GM23338 (cell line): ENCODE data around the gene PCSK6. TPM values are rescaled to one million over a fixed set of nuclear protein-coding genes. Genes with fewer than 3 reads are reported as not detected.

ENCODE experiments used
- ATAC-seq: fragments of 200-7000 bp; cut with Tn5 transposase; 3 replicates; pipeline ENCODE4 v1.9.1; 2020
- DNase-seq: peaks from one replicate; pipeline ENCODE4 v3.0.0-alpha.2; 2015; ENCODE audit warnings: low spot score
- H2AFZ ChIP-seq: fragments of 200-600 bp; sonication (generic); 2 replicates; pipeline ENCODE4 v1.8.0; 2016; ENCODE audit warnings: antibody characterized with exemption, mild to moderate bottlenecking, moderate library complexity
- H3F3A ChIP-seq: fragments of 200-600 bp; sonication (generic); replicated peaks from 2 replicates; pipeline ENCODE4 v1.8.0; 2017; ENCODE audit warnings: antibody characterized with exemption, mixed run types, low read depth
- H3K27ac ChIP-seq: fragments of 200-600 bp; sonication (generic); 2 replicates; pipeline ENCODE4 v1.6.1; 2016; ENCODE audit warnings: low read depth
- H3K27me3 ChIP-seq: fragments of 200-600 bp; sonication (generic); 2 replicates; pipeline ENCODE4 v1.8.0; 2016; ENCODE audit warnings: mild to moderate bottlenecking, mixed run types, moderate library complexity; ENCODE audit not compliant: insufficient read depth
- H3K36me3 ChIP-seq: fragments of 200-600 bp; sonication (generic); 2 replicates; pipeline ENCODE4 v1.8.0; 2016; ENCODE audit warnings: mild to moderate bottlenecking; ENCODE audit not compliant: insufficient read depth
- H3K4me1 ChIP-seq: fragments of 200-600 bp; sonication (generic); 2 replicates; pipeline ENCODE4 v1.8.0; 2016; ENCODE audit warnings: mild to moderate bottlenecking, moderate library complexity; ENCODE audit not compliant: insufficient read depth
- H3K4me2 ChIP-seq: fragments of 200-600 bp; sonication (generic); 2 replicates; pipeline ENCODE4 v1.7.1; 2017; ENCODE audit warnings: mixed run types
- H3K4me3 ChIP-seq: fragments of 200-600 bp; sonication (generic); 2 replicates; pipeline ENCODE4 v1.6.1; 2016; ENCODE audit warnings: mixed run types
- H3K79me2 ChIP-seq: fragments of 200-600 bp; sonication (generic); replicated peaks from 2 replicates; pipeline ENCODE4 v1.8.0; 2017; ENCODE audit warnings: mild to moderate bottlenecking; ENCODE audit not compliant: insufficient read depth
- H3K9me2 ChIP-seq: fragments of 200-600 bp; sonication (generic); 2 replicates; pipeline ENCODE4 v1.8.0; 2017; ENCODE audit not compliant: insufficient read depth
- H4K20me1 ChIP-seq: fragments of 200-600 bp; sonication (generic); replicated peaks from 2 replicates; pipeline ENCODE4 v1.8.0; 2017; ENCODE audit warnings: mild to moderate bottlenecking; ENCODE audit not compliant: insufficient read depth
- H3K27ac Mint-ChIP-seq: 2 replicates; pipeline ENCODE4 v1.8.0; 2020; ENCODE audit warnings: inconsistent platforms, mild to moderate bottlenecking, moderate library complexity, mixed read lengths
- H3K27me3 Mint-ChIP-seq: 3 replicates; pipeline ENCODE4 v1.8.0; 2022; ENCODE audit warnings: low read depth, mild to moderate bottlenecking, moderate library complexity, mixed read lengths, inconsistent platforms; ENCODE audit not compliant: insufficient read depth, poor library complexity
- H3K36me3 Mint-ChIP-seq: 3 replicates; pipeline ENCODE4 v1.8.0; 2021; ENCODE audit warnings: low read depth, mild to moderate bottlenecking, inconsistent platforms, moderate library complexity, mixed read lengths
- H3K4me1 Mint-ChIP-seq: 3 replicates; pipeline ENCODE4 v1.8.0; 2020; ENCODE audit warnings: mild to moderate bottlenecking, inconsistent platforms, mixed read lengths
- H3K4me3 Mint-ChIP-seq: 3 replicates; pipeline ENCODE4 v1.8.0; 2021; ENCODE audit warnings: moderate library complexity, mild to moderate bottlenecking, inconsistent platforms, mixed read lengths
- H3K9me3 Mint-ChIP-seq: 3 replicates; pipeline ENCODE4 v1.8.0; 2020; ENCODE audit warnings: moderate library complexity, mild to moderate bottlenecking, inconsistent platforms, mixed read lengths
- CREB1 ChIP-seq: fragments of 250-450 bp; sonication (Bioruptor Pico); IDR thresholded peaks from 2 replicates; pipeline ENCODE4 v1.5.0; 2020; ENCODE audit warnings: low read depth, mild to moderate bottlenecking, moderate library complexity
- EZH2 ChIP-seq: fragments of 200-600 bp; sonication (generic); IDR thresholded peaks from one replicate; pipeline ENCODE4 v1.8.0; 2017; ENCODE audit warnings: antibody characterized with exemption, mild to moderate bottlenecking, low read depth; ENCODE audit not compliant: unreplicated experiment
- EZH2phosphoT487 ChIP-seq: fragments of 200-600 bp; sonication (generic); IDR thresholded peaks from one replicate; pipeline ENCODE4 v1.8.1; 2018; ENCODE audit warnings: antibody characterized with exemption; ENCODE audit not compliant: unreplicated experiment
- JUNB ChIP-seq: IDR thresholded peaks from one replicate; pipeline ENCODE4 v1.6.1; 2016; ENCODE audit warnings: antibody characterized with exemption; ENCODE audit not compliant: unreplicated experiment
- NANOG ChIP-seq: IDR thresholded peaks from 2 replicates; pipeline ENCODE4 v1.6.1; 2016; ENCODE audit warnings: antibody characterized with exemption, borderline replicate concordance
- POLR2AphosphoS5 ChIP-seq: IDR thresholded peaks from 2 replicates; pipeline ENCODE4 v1.6.1; 2016; ENCODE audit warnings: antibody characterized with exemption, low read depth
- STAT1 ChIP-seq: IDR thresholded peaks from one replicate; pipeline ENCODE4 v1.6.1; 2016; ENCODE audit warnings: antibody characterized with exemption; ENCODE audit not compliant: unreplicated experiment
- ZNF114 ChIP-seq: fragments of 250-450 bp; sonication (Bioruptor Pico); IDR thresholded peaks from 2 replicates; pipeline ENCODE4 v1.5.0; 2020; ENCODE audit warnings: mild to moderate bottlenecking, moderate library complexity
- ZNF331 ChIP-seq: fragments of 250-450 bp; sonication (Bioruptor Pico); IDR thresholded peaks from 2 replicates; pipeline ENCODE4 v1.5.0; 2020; ENCODE audit warnings: low read depth, mild to moderate bottlenecking, moderate library complexity
- polyA plus RNA-seq: library from polyadenylated mRNA; unstranded; fragments of >200 nt; fragmentation: Nextera tagmentation; extraction: Ambion mirVana; gene quantifications from 2 replicates; pipeline ENCODE4 v1.2.1, GENCODE V29; 2016
- total RNA-seq: library from RNA; depleted of rRNA; stranded (reverse); fragments of >200 nt; shearing (Covaris generic); gene quantifications from 2 replicates; pipeline ENCODE4 v1.2.3, GENCODE V29; 2014
- TF ChIP-seq, protein P1 (sequence below): fragments of 250-450 bp; sonication (Bioruptor Pico); IDR thresholded peaks from 2 replicates; pipeline ENCODE4 v1.5.0; 2020; ENCODE audit warnings: mild to moderate bottlenecking, moderate library complexity
- TF ChIP-seq, protein P2 (sequence below): IDR thresholded peaks from one replicate; pipeline ENCODE4 v1.6.1; 2018; ENCODE audit warnings: antibody characterized with exemption; ENCODE audit not compliant: unreplicated experiment
- TF ChIP-seq, protein P3 (sequence below), 2 experiments: fragments of 200-600 bp in 1 of 2; sonication (generic) in 1 of 2; conservative IDR thresholded peaks; 2 replicates each; pipeline versions ENCODE4 v1.5.1 to v1.6.1; 2016 to 2017; ENCODE audit warnings: antibody characterized with exemption in 2 of 2, low read depth in 2 of 2, mild to moderate bottlenecking in 2 of 2, moderate library complexity in 1 of 2
- TF ChIP-seq, protein P4 (sequence below): IDR thresholded peaks from 2 replicates; pipeline ENCODE4 v1.6.1; 2016; ENCODE audit warnings: antibody characterized with exemption

The PCSK6 gene
- total and polyA plus RNA-seq, 2 experiments from 2014 or later = 1.7 to 6.7 TPM

DNA sequence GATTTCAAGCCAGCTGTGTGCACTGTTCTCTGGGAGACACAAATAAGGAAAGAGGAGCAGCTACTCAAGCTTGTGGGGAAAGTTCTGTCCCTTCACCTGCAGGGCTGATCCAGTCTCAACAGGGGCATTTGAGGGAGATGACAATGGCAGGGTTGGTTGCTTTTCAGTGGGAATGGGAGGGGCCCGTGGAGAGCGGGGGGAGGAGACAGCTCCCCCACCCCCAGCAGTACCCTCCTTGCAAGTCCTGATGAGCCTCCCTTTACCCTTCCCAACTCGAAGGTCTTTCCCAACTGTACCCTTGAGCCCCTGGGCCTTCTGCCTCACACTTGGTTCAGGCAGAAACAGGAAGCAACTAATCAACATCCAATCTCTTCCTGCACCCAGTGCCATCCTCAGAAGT is 122.7 kb downstream of the PCSK6 start:
- Mint-ChIP-seq H3K4me1 (peaks cover 10% of the 10 kb centered on the region), H3K27ac (peak overlapping the region; percentile 74; the same call in 1 of the 2 replicates), H3K4me3 (no peak overlapping the region), H3K9me3 (peaks cover 2% of the 10 kb centered on the region; the same call in 2 of the 3 replicates), H3K36me3 (peaks cover 7% of the 10 kb centered on the region; the same call in 2 of the 3 replicates), H3K27me3 (peaks cover 3% of the 10 kb centered on the region)
- H3K4me1 ChIP-seq = no peaks in the 10 kb centered on the region
- no peaks in the 10 kb centered on the region for H3K27me3 ChIP-seq
- H3F3A ChIP-seq = no peaks in the 10 kb centered on the region
- H4K20me1 ChIP-seq = no peaks in the 10 kb centered on the region
- H2AFZ ChIP-seq = no peak overlapping the region
- TF ChIP-seq NANOG (no peak), ZNF331 (CRISPR knock-in tag) (no peak), POLR2AphosphoS5 (no peak), STAT1 (no peak), EZH2 (no peak), CREB1 (no peak), JUNB (no peak), ZNF114 (no peak), EZH2phosphoT487 (no peak)
- TF ChIP-seq, protein P1, sequence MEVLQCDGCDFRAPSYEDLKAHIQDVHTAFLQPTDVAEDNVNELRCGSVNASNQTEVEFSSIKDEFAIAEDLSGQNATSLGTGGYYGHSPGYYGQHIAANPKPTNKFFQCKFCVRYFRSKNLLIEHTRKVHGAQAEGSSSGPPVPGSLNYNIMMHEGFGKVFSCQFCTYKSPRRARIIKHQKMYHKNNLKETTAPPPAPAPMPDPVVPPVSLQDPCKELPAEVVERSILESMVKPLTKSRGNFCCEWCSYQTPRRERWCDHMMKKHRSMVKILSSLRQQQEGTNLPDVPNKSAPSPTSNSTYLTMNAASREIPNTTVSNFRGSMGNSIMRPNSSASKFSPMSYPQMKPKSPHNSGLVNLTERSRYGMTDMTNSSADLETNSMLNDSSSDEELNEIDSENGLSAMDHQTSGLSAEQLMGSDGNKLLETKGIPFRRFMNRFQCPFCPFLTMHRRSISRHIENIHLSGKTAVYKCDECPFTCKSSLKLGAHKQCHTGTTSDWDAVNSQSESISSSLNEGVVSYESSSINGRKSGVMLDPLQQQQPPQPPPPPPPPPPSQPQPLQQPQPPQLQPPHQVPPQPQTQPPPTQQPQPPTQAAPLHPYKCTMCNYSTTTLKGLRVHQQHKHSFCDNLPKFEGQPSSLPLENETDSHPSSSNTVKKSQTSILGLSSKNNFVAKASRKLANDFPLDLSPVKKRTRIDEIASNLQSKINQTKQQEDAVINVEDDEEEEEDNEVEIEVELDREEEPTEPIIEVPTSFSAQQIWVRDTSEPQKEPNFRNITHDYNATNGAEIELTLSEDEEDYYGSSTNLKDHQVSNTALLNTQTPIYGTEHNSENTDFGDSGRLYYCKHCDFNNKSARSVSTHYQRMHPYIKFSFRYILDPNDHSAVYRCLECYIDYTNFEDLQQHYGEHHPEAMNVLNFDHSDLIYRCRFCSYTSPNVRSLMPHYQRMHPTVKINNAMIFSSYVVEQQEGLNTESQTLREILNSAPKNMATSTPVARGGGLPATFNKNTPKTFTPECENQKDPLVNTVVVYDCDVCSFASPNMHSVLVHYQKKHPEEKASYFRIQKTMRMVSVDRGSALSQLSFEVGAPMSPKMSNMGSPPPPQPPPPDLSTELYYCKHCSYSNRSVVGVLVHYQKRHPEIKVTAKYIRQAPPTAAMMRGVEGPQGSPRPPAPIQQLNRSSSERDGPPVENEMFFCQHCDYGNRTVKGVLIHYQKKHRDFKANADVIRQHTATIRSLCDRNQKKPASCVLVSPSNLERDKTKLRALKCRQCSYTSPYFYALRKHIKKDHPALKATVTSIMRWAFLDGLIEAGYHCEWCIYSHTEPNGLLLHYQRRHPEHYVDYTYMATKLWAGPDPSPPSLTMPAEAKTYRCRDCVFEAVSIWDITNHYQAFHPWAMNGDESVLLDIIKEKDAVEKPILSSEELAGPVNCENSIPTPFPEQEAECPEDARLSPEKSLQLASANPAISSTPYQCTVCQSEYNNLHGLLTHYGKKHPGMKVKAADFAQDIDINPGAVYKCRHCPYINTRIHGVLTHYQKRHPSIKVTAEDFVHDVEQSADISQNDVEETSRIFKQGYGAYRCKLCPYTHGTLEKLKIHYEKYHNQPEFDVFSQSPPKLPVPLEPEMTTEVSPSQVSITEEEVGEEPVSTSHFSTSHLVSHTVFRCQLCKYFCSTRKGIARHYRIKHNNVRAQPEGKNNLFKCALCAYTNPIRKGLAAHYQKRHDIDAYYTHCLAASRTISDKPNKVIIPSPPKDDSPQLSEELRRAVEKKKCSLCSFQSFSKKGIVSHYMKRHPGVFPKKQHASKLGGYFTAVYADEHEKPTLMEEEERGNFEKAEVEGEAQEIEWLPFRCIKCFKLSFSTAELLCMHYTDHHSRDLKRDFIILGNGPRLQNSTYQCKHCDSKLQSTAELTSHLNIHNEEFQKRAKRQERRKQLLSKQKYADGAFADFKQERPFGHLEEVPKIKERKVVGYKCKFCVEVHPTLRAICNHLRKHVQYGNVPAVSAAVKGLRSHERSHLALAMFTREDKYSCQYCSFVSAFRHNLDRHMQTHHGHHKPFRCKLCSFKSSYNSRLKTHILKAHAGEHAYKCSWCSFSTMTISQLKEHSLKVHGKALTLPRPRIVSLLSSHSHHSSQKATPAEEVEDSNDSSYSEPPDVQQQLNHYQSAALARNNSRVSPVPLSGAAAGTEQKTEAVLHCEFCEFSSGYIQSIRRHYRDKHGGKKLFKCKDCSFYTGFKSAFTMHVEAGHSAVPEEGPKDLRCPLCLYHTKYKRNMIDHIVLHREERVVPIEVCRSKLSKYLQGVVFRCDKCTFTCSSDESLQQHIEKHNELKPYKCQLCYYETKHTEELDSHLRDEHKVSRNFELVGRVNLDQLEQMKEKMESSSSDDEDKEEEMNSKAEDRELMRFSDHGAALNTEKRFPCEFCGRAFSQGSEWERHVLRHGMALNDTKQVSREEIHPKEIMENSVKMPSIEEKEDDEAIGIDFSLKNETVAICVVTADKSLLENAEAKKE (CRISPR knock-in tag) = no peak
- TF ChIP-seq, protein P2, sequence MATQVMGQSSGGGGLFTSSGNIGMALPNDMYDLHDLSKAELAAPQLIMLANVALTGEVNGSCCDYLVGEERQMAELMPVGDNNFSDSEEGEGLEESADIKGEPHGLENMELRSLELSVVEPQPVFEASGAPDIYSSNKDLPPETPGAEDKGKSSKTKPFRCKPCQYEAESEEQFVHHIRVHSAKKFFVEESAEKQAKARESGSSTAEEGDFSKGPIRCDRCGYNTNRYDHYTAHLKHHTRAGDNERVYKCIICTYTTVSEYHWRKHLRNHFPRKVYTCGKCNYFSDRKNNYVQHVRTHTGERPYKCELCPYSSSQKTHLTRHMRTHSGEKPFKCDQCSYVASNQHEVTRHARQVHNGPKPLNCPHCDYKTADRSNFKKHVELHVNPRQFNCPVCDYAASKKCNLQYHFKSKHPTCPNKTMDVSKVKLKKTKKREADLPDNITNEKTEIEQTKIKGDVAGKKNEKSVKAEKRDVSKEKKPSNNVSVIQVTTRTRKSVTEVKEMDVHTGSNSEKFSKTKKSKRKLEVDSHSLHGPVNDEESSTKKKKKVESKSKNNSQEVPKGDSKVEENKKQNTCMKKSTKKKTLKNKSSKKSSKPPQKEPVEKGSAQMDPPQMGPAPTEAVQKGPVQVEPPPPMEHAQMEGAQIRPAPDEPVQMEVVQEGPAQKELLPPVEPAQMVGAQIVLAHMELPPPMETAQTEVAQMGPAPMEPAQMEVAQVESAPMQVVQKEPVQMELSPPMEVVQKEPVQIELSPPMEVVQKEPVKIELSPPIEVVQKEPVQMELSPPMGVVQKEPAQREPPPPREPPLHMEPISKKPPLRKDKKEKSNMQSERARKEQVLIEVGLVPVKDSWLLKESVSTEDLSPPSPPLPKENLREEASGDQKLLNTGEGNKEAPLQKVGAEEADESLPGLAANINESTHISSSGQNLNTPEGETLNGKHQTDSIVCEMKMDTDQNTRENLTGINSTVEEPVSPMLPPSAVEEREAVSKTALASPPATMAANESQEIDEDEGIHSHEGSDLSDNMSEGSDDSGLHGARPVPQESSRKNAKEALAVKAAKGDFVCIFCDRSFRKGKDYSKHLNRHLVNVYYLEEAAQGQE = no peak
- TF ChIP-seq, protein P3, sequence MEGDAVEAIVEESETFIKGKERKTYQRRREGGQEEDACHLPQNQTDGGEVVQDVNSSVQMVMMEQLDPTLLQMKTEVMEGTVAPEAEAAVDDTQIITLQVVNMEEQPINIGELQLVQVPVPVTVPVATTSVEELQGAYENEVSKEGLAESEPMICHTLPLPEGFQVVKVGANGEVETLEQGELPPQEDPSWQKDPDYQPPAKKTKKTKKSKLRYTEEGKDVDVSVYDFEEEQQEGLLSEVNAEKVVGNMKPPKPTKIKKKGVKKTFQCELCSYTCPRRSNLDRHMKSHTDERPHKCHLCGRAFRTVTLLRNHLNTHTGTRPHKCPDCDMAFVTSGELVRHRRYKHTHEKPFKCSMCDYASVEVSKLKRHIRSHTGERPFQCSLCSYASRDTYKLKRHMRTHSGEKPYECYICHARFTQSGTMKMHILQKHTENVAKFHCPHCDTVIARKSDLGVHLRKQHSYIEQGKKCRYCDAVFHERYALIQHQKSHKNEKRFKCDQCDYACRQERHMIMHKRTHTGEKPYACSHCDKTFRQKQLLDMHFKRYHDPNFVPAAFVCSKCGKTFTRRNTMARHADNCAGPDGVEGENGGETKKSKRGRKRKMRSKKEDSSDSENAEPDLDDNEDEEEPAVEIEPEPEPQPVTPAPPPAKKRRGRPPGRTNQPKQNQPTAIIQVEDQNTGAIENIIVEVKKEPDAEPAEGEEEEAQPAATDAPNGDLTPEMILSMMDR (conservative IDR thresholded peaks at IDR 0.05; ENCODE audit: low read depth in 2 of 2) = no peak
- TF ChIP-seq, protein P4, sequence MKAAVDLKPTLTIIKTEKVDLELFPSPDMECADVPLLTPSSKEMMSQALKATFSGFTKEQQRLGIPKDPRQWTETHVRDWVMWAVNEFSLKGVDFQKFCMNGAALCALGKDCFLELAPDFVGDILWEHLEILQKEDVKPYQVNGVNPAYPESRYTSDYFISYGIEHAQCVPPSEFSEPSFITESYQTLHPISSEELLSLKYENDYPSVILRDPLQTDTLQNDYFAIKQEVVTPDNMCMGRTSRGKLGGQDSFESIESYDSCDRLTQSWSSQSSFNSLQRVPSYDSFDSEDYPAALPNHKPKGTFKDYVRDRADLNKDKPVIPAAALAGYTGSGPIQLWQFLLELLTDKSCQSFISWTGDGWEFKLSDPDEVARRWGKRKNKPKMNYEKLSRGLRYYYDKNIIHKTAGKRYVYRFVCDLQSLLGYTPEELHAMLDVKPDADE = no peak
- no peaks in the 10 kb centered on the region for H3K36me3 ChIP-seq
- DNase-seq = no peak
- 0 out of 3 replicates have a peak, but pooled peaks have one; percentile 16 for ATAC-seq
- no peaks in the 10 kb centered on the region for H3K79me2 ChIP-seq
- H3K4me3 ChIP-seq = no peak overlapping the region
- H3K27ac ChIP-seq = no peak overlapping the region
- no peaks in the 10 kb centered on the region for H3K9me2 ChIP-seq
- no peak overlapping the region for H3K4me2 ChIP-seq
